ENCODE data around the gene CFAP126. TPM values are rescaled to one million over a fixed set of nuclear protein-coding genes. Genes with fewer than 3 reads are reported as not detected.
A peak's percentile ranks its signal among the peaks of the same experiment; 100 is the strongest.
"Not testable (repeated sequence)": the region's sequence is repeated elsewhere in the genome, so short reads cannot be mapped to it uniquely, and the experiment has no call there.

CFAP126 gene
- total RNA-seq = not detected in 2 replicates

- Mint-ChIP-seq H3K27me3 (no peaks in the 10 kb centered on the region), H3K27ac (peak within 1 kb of the TSS; percentile 81), H3K4me3 (peak within 1 kb of the TSS; percentile 17), H3K9me3 (no peaks in the 10 kb centered on the region), H3K36me3 (ENCODE audit: low read depth) (peaks cover 24% of the 10 kb centered on the region), H3K4me1 (peaks cover 10% of the 10 kb centered on the region)
- DNase-seq (peak; percentile 35), ATAC-seq (ENCODE audit: low read depth) (peak; percentile 100)
- ChIA-PET POLR2A (interaction anchor here (0.6 kb wide), 1 partner anchor 374 kb away, joined by 3 read pairs; no protein-coding TSS in a partner anchor), CTCF (interaction anchor here (0.7 to 3.1 kb wide), 8 partner anchors 12 to 176 kb away, joined by 3 to 16 read pairs (median 4); partner anchors contain the start of gene NDUFS2)
- no peak for TF ChIP-seq CTCF (IDR thresholded peaks at IDR 0.05)
- intact Hi-C loops (cut with micrococcal nuclease) = loop anchor here (1.0 to 5.0 kb wide), 4 partner anchors 53 to 301 kb away; partner anchors contain the start of genes ARHGAP30 and SDHC
Observed at GRCh38 chr1:161367684-161368400, at the start of gene CFAP126. CFAP126 (minus strand) TSS chr1:161367876; CDS start chr1:161367868, 8 bp downstream.

- DNase-seq; CTCF ChIA-PET; ATAC-seq (ENCODE audit: low read depth); H3K9me3 Mint-ChIP-seq; H3K27me3 Mint-ChIP-seq; H3K27ac Mint-ChIP-seq; H3K4me3 Mint-ChIP-seq; intact Hi-C loops (cut with micrococcal nuclease); H3K36me3 Mint-ChIP-seq (ENCODE audit: low read depth); POLR2A ChIA-PET: not testable (repeated sequence)
- peaks cover 12% of the 10 kb centered on the region for H3K4me1 Mint-ChIP-seq
Observed at GRCh38 chr1:161413050-161413449, 45.4 kb upstream of the CFAP126 start.

- peaks cover 12% of the 10 kb centered on the region for H3K4me1 Mint-ChIP-seq
- H3K27ac Mint-ChIP-seq; H3K36me3 Mint-ChIP-seq (ENCODE audit: low read depth); H3K9me3 Mint-ChIP-seq; H3K27me3 Mint-ChIP-seq; DNase-seq; H3K4me3 Mint-ChIP-seq; ATAC-seq (ENCODE audit: low read depth); CTCF ChIA-PET; POLR2A ChIA-PET; intact Hi-C loops (cut with micrococcal nuclease): not testable (repeated sequence)
Observed at GRCh38 chr1:161410636-161410970, 42.9 kb upstream of the CFAP126 start.

- H3K36me3 Mint-ChIP-seq (ENCODE audit: low read depth); H3K27me3 Mint-ChIP-seq; DNase-seq; CTCF ChIA-PET; H3K4me3 Mint-ChIP-seq; ATAC-seq (ENCODE audit: low read depth); intact Hi-C loops (cut with micrococcal nuclease); POLR2A ChIA-PET; H3K9me3 Mint-ChIP-seq: not testable (repeated sequence)
- Mint-ChIP-seq H3K4me1 (peaks cover 12% of the 10 kb centered on the region), H3K27ac (peak overlapping the region; percentile 4)
Observed at GRCh38 chr1:161409848-161410635, 42.4 kb upstream of the CFAP126 start.

GRCh38 chr1:161408429-161409052, 40.9 kb upstream of the CFAP126 start:
- ChIA-PET POLR2A (no interaction called here), CTCF (interaction anchor here (0.9 kb wide), 1 partner anchor 8 kb away, joined by 3 read pairs; no protein-coding TSS in a partner anchor)
- H3K4me1 Mint-ChIP-seq = peaks cover 14% of the 10 kb centered on the region
- no peaks in the 10 kb centered on the region for H3K9me3 Mint-ChIP-seq
- TF ChIP-seq CTCF (IDR thresholded peaks at IDR 0.05) = no peak
- intact Hi-C loops (cut with micrococcal nuclease) = no loop called here
- H3K4me3 Mint-ChIP-seq = no peak overlapping the region
- ATAC-seq (ENCODE audit: low read depth) (no peak), DNase-seq (no peak)
- H3K36me3 Mint-ChIP-seq (ENCODE audit: low read depth) = peaks cover 3% of the 10 kb centered on the region
- no peak overlapping the region for H3K27ac Mint-ChIP-seq
- H3K27me3 Mint-ChIP-seq = no peaks in the 10 kb centered on the region

- Mint-ChIP-seq H3K4me1 (peaks cover 16% of the 10 kb centered on the region), H3K36me3 (ENCODE audit: low read depth) (peaks cover 3% of the 10 kb centered on the region), H3K27ac (no peak overlapping the region), H3K4me3 (no peak overlapping the region), H3K27me3 (no peaks in the 10 kb centered on the region), H3K9me3 (no peaks in the 10 kb centered on the region)
- ATAC-seq (ENCODE audit: low read depth) (no peak), DNase-seq (no peak)
- POLR2A ChIA-PET = no interaction called here
- CTCF ChIA-PET = no interaction called here
- intact Hi-C loops (cut with micrococcal nuclease) = no loop called here
- TF ChIP-seq CTCF (IDR thresholded peaks at IDR 0.05) = no peak
Observed at GRCh38 chr1:161407451-161407985, 39.8 kb upstream of the CFAP126 start.

GRCh38 chr1:161406551-161406950, 38.9 kb upstream of the CFAP126 start:
- H3K36me3 Mint-ChIP-seq (ENCODE audit: low read depth); CTCF ChIA-PET; H3K4me3 Mint-ChIP-seq; POLR2A ChIA-PET; H3K27me3 Mint-ChIP-seq; H3K27ac Mint-ChIP-seq; H3K9me3 Mint-ChIP-seq; intact Hi-C loops (cut with micrococcal nuclease); ATAC-seq (ENCODE audit: low read depth); DNase-seq: not testable (repeated sequence)
- H3K4me1 Mint-ChIP-seq = peaks cover 18% of the 10 kb centered on the region

Data from activated B cell treated with CpG ODN at 0.5 μM for 24 hours (primary cell).